GM19467 (cell line): ENCODE data around the gene PDSS2.
"Not testable (repeated sequence)": the region's sequence is repeated elsewhere in the genome, so short reads cannot be mapped to it uniquely, and the experiment has no call there.

Experiments used
- ATAC-seq: cut with Tn5 transposase; IDR thresholded peaks from one replicate; pipeline ENCODE4 v1.9.1; 2021; ENCODE audit warnings: mild to moderate bottlenecking, moderate library complexity; ENCODE audit not compliant: unreplicated experiment

The PDSS2 gene

GRCh38 chr6:107125771-107126170, 333.6 kb downstream of the PDSS2 start:
- ATAC-seq: no peak

- ATAC-seq: peak; percentile 70
These were observed 334.4 kb downstream of the PDSS2 start for GRCh38 chr6:107124934-107125348.

GRCh38 chr6:107123501-107123900, 335.9 kb downstream of the PDSS2 start:
- ATAC-seq: no peak

GRCh38 chr6:107122748-107123147, 336.6 kb downstream of the PDSS2 start:
- no peak for ATAC-seq

GRCh38 chr6:107121964-107122495, 337.3 kb downstream of the PDSS2 start:
- ATAC-seq: no peak

GRCh38 chr6:107121266-107121665, 338.1 kb downstream of the PDSS2 start:
- no peak for ATAC-seq

- no peak for ATAC-seq
These were observed 339.0 kb downstream of the PDSS2 start for GRCh38 chr6:107120404-107120803.

GRCh38 chr6:107118976-107119375, 340.4 kb downstream of the PDSS2 start:
- no peak for ATAC-seq

- ATAC-seq: not testable (repeated sequence)
These were observed 340.8 kb downstream of the PDSS2 start for GRCh38 chr6:107118540-107118939.

- ATAC-seq: no peak
These were observed 342.4 kb downstream of the PDSS2 start for GRCh38 chr6:107116931-107117330.

- no peak for ATAC-seq
These were observed 343.0 kb downstream of the PDSS2 start for GRCh38 chr6:107116328-107116892.

- ATAC-seq: no peak
These were observed 343.6 kb downstream of the PDSS2 start for GRCh38 chr6:107115695-107116327.

- peak; percentile 17 for ATAC-seq
These were observed 344.3 kb downstream of the PDSS2 start, which contains the start of gene BEND3 for GRCh38 chr6:107114926-107115694. TSS of gene BEND3 (minus strand) at chr6:107115515. CDS start at chr6:107099285, 16,230 bp downstream.

- peak; percentile 57 for ATAC-seq
These were observed 345.0 kb downstream of the PDSS2 start for GRCh38 chr6:107114213-107114925.

GRCh38 chr6:107110200-107110599, 349.2 kb downstream of the PDSS2 start:
- ATAC-seq: no peak

- ATAC-seq: no peak
These were observed 351.0 kb downstream of the PDSS2 start for GRCh38 chr6:107108201-107108890.

- no peak for ATAC-seq
These were observed 351.6 kb downstream of the PDSS2 start for GRCh38 chr6:107107791-107108190.

- ATAC-seq: no peak
These were observed 353.2 kb downstream of the PDSS2 start for GRCh38 chr6:107106165-107106564.

- ATAC-seq: no peak
These were observed 353.8 kb downstream of the PDSS2 start for GRCh38 chr6:107105511-107106116.

GRCh38 chr6:107103082-107103481, 356.3 kb downstream of the PDSS2 start:
- ATAC-seq: no peak
